ENCODE measurements around the gene DDHD1.

DNA sequence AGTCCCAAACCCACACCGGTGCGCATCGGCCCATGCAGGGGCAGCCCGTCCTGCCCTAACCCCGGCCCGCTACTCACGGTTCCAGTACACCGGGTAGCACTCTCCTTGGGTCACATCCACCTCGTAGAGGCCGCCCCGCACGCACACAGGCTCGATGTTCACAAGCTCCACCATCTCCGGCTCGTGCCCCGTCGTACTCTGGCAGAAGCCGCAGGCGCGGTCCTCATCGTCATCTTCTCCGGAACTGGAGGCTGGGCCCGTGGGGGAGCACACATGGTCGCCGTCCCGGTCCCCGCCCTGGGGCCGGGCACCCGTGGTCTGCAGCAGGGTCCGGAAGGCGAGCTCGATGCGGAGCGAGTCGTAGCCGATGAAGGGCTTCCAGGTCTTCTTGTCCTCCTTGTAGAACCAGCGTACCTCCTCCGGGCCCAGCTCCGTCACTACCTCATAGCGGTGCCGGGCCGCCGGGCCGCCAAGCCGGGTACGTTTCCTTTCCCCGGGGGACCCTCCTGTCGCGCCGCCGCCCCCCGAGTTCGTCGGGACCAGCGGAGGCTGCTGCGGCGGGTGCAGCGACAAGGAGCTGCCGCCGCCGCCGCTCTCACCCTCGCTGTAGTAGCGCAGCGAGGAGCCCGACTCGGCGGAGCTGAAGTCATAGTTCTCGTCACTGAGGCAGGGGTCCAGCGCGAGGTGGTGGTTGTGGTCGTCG lies 788 bp downstream of the DDHD1 start:
- TF ChIP-seq, protein P1, sequence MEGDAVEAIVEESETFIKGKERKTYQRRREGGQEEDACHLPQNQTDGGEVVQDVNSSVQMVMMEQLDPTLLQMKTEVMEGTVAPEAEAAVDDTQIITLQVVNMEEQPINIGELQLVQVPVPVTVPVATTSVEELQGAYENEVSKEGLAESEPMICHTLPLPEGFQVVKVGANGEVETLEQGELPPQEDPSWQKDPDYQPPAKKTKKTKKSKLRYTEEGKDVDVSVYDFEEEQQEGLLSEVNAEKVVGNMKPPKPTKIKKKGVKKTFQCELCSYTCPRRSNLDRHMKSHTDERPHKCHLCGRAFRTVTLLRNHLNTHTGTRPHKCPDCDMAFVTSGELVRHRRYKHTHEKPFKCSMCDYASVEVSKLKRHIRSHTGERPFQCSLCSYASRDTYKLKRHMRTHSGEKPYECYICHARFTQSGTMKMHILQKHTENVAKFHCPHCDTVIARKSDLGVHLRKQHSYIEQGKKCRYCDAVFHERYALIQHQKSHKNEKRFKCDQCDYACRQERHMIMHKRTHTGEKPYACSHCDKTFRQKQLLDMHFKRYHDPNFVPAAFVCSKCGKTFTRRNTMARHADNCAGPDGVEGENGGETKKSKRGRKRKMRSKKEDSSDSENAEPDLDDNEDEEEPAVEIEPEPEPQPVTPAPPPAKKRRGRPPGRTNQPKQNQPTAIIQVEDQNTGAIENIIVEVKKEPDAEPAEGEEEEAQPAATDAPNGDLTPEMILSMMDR (IDR thresholded peaks at IDR 0.05): no peak
- no peak for TF ChIP-seq POLR2A (IDR thresholded peaks at IDR 0.05)

Measured in lower leg skin (tissue), 3 donors.